Measurements from ENCODE around the gene PPME1. TPM values are rescaled to one million over a fixed set of nuclear protein-coding genes. Genes with fewer than 3 reads are reported as not detected.
"Not testable (repeated sequence)": the region's sequence is repeated elsewhere in the genome, so short reads cannot be mapped to it uniquely, and the experiment has no call there.

PPME1 gene
- total RNA-seq, result 29.2 TPM

GRCh38 chr11:74170694-74171629 is at the start of gene PPME1, which contains the start of gene C2CD3:
TSS of gene PPME1 (plus strand) at chr11:74171289. CDS start at chr11:74171422, 133 bp downstream.
TSS of gene C2CD3 (minus strand) at chr11:74171002. CDS start at chr11:74170792, 210 bp downstream.
- Histone ChIP-seq H3K36me3 (peaks cover 0 to 21% of the 10 kb centered on the region in 2 donors), H3K9me3 (no peaks in the 10 kb centered on the region), H3K4me1 (peaks cover 34% of the 10 kb centered on the region), H3K27ac (peak within 1 kb of the TSS; percentile 90), H3K4me3 (peak within 1 kb of the TSS; percentile 84 to 88), H3K27me3 (no peaks in the 10 kb centered on the region)
- intact Hi-C loops (cut with DNase I), result no loop called here
- DNase-seq (ENCODE audit: extremely low spot score in 2 of 2), result peak; percentile 99
- TF ChIP-seq POLR2AphosphoS5 (IDR thresholded peaks at IDR 0.05; ENCODE audit: insufficient read depth in 1 of 2, low read depth in 1 of 2), result peak; percentile 93 to 100
- TF ChIP-seq CTCF (IDR thresholded peaks at IDR 0.05), result peak in 1 of 3 experiments; percentile 44
- peak in 1 of 2 donors; percentile 37 for TF ChIP-seq POLR2A (IDR thresholded peaks at IDR 0.05)

GRCh38 chr11:74121804-74122203 is 49.3 kb upstream of the PPME1 start:
- no peaks in the 10 kb centered on the region for H3K27me3 ChIP-seq
- H3K27ac ChIP-seq, result no peak overlapping the region
- intact Hi-C loops (cut with DNase I), result no loop called here
- no peak for DNase-seq (ENCODE audit: extremely low spot score in 2 of 2)
- TF ChIP-seq POLR2AphosphoS5 (IDR thresholded peaks at IDR 0.05; ENCODE audit: insufficient read depth in 1 of 2, low read depth in 1 of 2) (no peak), POLR2A (IDR thresholded peaks at IDR 0.05) (no peak), CTCF (IDR thresholded peaks at IDR 0.05) (no peak)
- no peak overlapping the region for H3K4me3 ChIP-seq
- H3K9me3 ChIP-seq, result no peaks in the 10 kb centered on the region
- no peaks in the 10 kb centered on the region for H3K4me1 ChIP-seq
- peaks cover 0 to 7% of the 10 kb centered on the region in 2 donors for H3K36me3 ChIP-seq

GRCh38 chr11:74123008-74123448 is 48.1 kb upstream of the PPME1 start:
- TF ChIP-seq POLR2AphosphoS5 (IDR thresholded peaks at IDR 0.05; ENCODE audit: insufficient read depth in 1 of 2, low read depth in 1 of 2) (no peak), CTCF (IDR thresholded peaks at IDR 0.05) (no peak), POLR2A (IDR thresholded peaks at IDR 0.05) (no peak)
- H3K9me3 ChIP-seq, result no peaks in the 10 kb centered on the region

GRCh38 chr11:74129121-74129520 is 42.0 kb upstream of the PPME1 start:
- intact Hi-C loops (cut with DNase I), result loop anchor here (5.0 kb wide), 1 partner anchor 953 kb away; no protein-coding TSS in a partner anchor
- not testable (repeated sequence) for H3K4me3 ChIP-seq; H3K4me1 ChIP-seq; H3K36me3 ChIP-seq; H3K27me3 ChIP-seq; DNase-seq (ENCODE audit: extremely low spot score in 2 of 2); H3K27ac ChIP-seq; H3K9me3 ChIP-seq

More at GRCh38 chr11:74123008-74123448, 48.1 kb upstream of the PPME1 start:
- Histone ChIP-seq H3K4me1 (no peaks in the 10 kb centered on the region), H3K27me3 (no peaks in the 10 kb centered on the region), H3K36me3 (no peaks in the 10 kb centered on the region), H3K27ac (no peak overlapping the region), H3K4me3 (no peak overlapping the region)
- intact Hi-C loops (cut with DNase I), result no loop called here
- DNase-seq (ENCODE audit: extremely low spot score in 2 of 2), result no peak

- Histone ChIP-seq H3K27me3 (no peaks in the 10 kb centered on the region), H3K4me3 (no peak overlapping the region), H3K36me3 (peaks cover 0 to 9% of the 10 kb centered on the region in 2 donors), H3K4me1 (no peaks in the 10 kb centered on the region), H3K27ac (no peak overlapping the region), H3K9me3 (no peaks in the 10 kb centered on the region)
- TF ChIP-seq POLR2AphosphoS5 (IDR thresholded peaks at IDR 0.05; ENCODE audit: insufficient read depth in 1 of 2, low read depth in 1 of 2), result no peak
- no peak for TF ChIP-seq POLR2A (IDR thresholded peaks at IDR 0.05)
- TF ChIP-seq CTCF (IDR thresholded peaks at IDR 0.05), result no peak
- DNase-seq (ENCODE audit: extremely low spot score in 2 of 2), result no peak
- intact Hi-C loops (cut with DNase I), result no loop called here
Observed at GRCh38 chr11:74132833-74133232, 38.3 kb upstream of the PPME1 start.

Data from vagina (tissue), 2 donors.